GM23248 (cell line): ENCODE measurements around the gene SLC25A39. TPM values are rescaled to one million over a fixed set of nuclear protein-coding genes. Genes with fewer than 3 reads are reported as not detected.

Source experiments
- DNase-seq: peaks from one replicate; pipeline ENCODE4 v3.0.0-alpha.2; 2015
- H2AFZ ChIP-seq: fragments of 200-600 bp; sonication (generic); 2 replicates; pipeline ENCODE4 v1.6.1; 2016; ENCODE audit warnings: antibody characterized with exemption
- H3F3A ChIP-seq: fragments of 200-600 bp; sonication (generic); 2 replicates; pipeline ENCODE4 v1.6.1; 2016; ENCODE audit warnings: mild to moderate bottlenecking, antibody characterized with exemption, mixed run types; ENCODE audit not compliant: insufficient read depth
- H3K27ac ChIP-seq: fragments of 200-600 bp; sonication (generic); 2 replicates; pipeline ENCODE4 v1.5.1; 2016; ENCODE audit warnings: mild to moderate bottlenecking
- H3K27me3 ChIP-seq: fragments of 200-600 bp; sonication (generic); replicated peaks from 2 replicates; pipeline ENCODE4 v1.6.1; 2016; ENCODE audit warnings: mild to moderate bottlenecking; ENCODE audit not compliant: insufficient read depth
- H3K36me3 ChIP-seq: fragments of 200-600 bp; sonication (generic); 2 replicates; pipeline ENCODE4 v1.6.1; 2016; ENCODE audit warnings: low read depth, mild to moderate bottlenecking
- H3K4me1 ChIP-seq: fragments of 200-600 bp; sonication (generic); 2 replicates; pipeline ENCODE4 v1.6.1; 2016; ENCODE audit warnings: mild to moderate bottlenecking; ENCODE audit not compliant: insufficient read depth
- H3K4me2 ChIP-seq: fragments of 200-600 bp; sonication (generic); one replicate; pipeline ENCODE4 v1.6.1; 2016; ENCODE audit warnings: mild to moderate bottlenecking; ENCODE audit not compliant: unreplicated experiment
- H3K4me3 ChIP-seq: fragments of 200-600 bp; sonication (generic); 2 replicates; pipeline ENCODE4 v1.5.1; 2016; ENCODE audit warnings: mild to moderate bottlenecking
- H3K79me2 ChIP-seq: fragments of 200-600 bp; sonication (generic); 2 replicates; pipeline ENCODE4 v1.6.1; 2016; ENCODE audit warnings: mild to moderate bottlenecking; ENCODE audit not compliant: insufficient read depth
- H3K9ac ChIP-seq: fragments of 200-600 bp; sonication (generic); 2 replicates; pipeline ENCODE4 v1.6.1; 2016; ENCODE audit warnings: mild to moderate bottlenecking
- H3K9me2 ChIP-seq: fragments of 200-600 bp; sonication (generic); 2 replicates; pipeline ENCODE4 v1.6.1; 2016; ENCODE audit warnings: mixed run types, mild to moderate bottlenecking, moderate library complexity; ENCODE audit not compliant: insufficient read depth
- H3K9me3 ChIP-seq: fragments of 200-600 bp; sonication (generic); one replicate; pipeline ENCODE4 v1.6.1; 2017; ENCODE audit warnings: low read depth
- H4K20me1 ChIP-seq: fragments of 200-600 bp; sonication (generic); 2 replicates; pipeline ENCODE4 v1.6.0; 2016; ENCODE audit not compliant: insufficient read depth
- EZH2 ChIP-seq: fragments of 200-600 bp; sonication (generic); IDR thresholded peaks from 2 replicates; pipeline ENCODE4 v1.6.1; 2018; ENCODE audit warnings: antibody characterized with exemption, mild to moderate bottlenecking; ENCODE audit not compliant: insufficient read depth, poor library complexity, severe bottlenecking
- EZH2phosphoT487 ChIP-seq: fragments of 200-600 bp; sonication (generic); IDR thresholded peaks from 2 replicates; pipeline ENCODE4 v1.6.1; 2018; ENCODE audit warnings: antibody characterized with exemption, moderate library complexity, mild to moderate bottlenecking, low read depth; ENCODE audit not compliant: insufficient read depth
- WGBS, 2 experiments: methylation state at CpG; one replicate each; pipeline ENCODE4 v1.1.6; 2015 to 2017; ENCODE audit warnings: low lambda C conversion rate in 2 of 2, low coverage in 1 of 2; ENCODE audit errors: missing lambda C conversion rate in 2 of 2; 5-methylcytosine and 5-hydroxymethylcytosine counted together
- in situ Hi-C: fragments of 300-500 bp; cut with MboI; formaldehyde crosslinking; loops from 2 replicates; pipeline ENCODE4 v1.15.0; 2020
- polyA plus RNA-seq: library from polyadenylated mRNA; unstranded; fragments of >200 nt; fragmentation: Nextera tagmentation; extraction: Ambion mirVana; gene quantifications from 2 replicates; pipeline ENCODE4 v1.2.1, GENCODE V29; 2016
- small RNA-seq: library from RNA; depleted of rRNA; stranded (forward); fragments of <200 nt; gene quantifications from one replicate; pipeline ENCODE3, GENCODE V24; 2014; ENCODE audit warnings: low read depth, low replicate concordance
- total RNA-seq: library from RNA; depleted of rRNA; stranded (reverse); fragments of >200 nt; shearing (Covaris generic); gene quantifications from 2 replicates; pipeline ENCODE4 v1.2.3, GENCODE V29; 2014; rRNA removed

Gene SLC25A39
- total and polyA plus RNA-seq, 2 experiments from 2014 or later: 117 to 118 TPM

GRCh38 chr17:44277976-44278375 lies 46.6 kb downstream of the SLC25A39 start:
- in situ Hi-C loops: no loop called here
- peak; percentile 87 for DNase-seq

DNA sequence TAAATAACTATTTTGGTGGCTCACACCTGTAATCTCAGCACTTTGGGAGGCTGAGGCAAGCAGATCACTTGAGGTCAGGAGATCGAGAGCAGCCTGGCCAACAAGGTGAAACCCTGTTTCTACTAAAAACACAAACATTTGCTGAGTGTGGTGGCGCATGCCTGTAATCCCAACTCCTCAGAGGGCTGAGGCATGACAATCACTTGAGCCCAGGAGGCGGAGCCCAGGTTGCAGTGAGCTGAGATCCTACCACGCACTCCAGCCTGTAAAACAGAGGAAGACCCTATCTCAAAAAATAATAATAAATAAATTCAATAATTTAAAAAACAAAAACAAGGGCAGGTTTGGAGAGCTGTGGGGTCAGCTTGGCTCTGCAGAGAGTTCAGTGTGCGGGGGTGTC lies 51.0 kb downstream of the SLC25A39 start:
- in situ Hi-C loops: no loop called here
- H3K79me2 ChIP-seq: no peaks in the 10 kb centered on the region
- 0 out of 2 replicates have a peak, but pooled peaks cover 2% of the 10 kb centered on the region for H3F3A ChIP-seq
- no peak for DNase-seq
- H3K9ac ChIP-seq: no peak overlapping the region
- no peaks in the 10 kb centered on the region for H3K9me3 ChIP-seq
- no peaks in the 10 kb centered on the region for H4K20me1 ChIP-seq
- H3K27me3 ChIP-seq: no peaks in the 10 kb centered on the region
- no peak overlapping the region for H3K4me2 ChIP-seq
- no peak overlapping the region for H3K27ac ChIP-seq
- no peak overlapping the region for H2AFZ ChIP-seq
- no peak overlapping the region for H3K4me3 ChIP-seq
- H3K4me1 ChIP-seq: peaks cover 5% of the 10 kb centered on the region
- no peaks in the 10 kb centered on the region for H3K9me2 ChIP-seq
- WGBS, 2 experiments: 81 to 85% methylated on average over 5 of the region's 5 CpGs
- no peak for TF ChIP-seq EZH2phosphoT487
- no peak for TF ChIP-seq EZH2
- no peaks in the 10 kb centered on the region for H3K36me3 ChIP-seq

More at GRCh38 chr17:44277976-44278375, 46.6 kb downstream of the SLC25A39 start:
- TF ChIP-seq EZH2phosphoT487 (no peak), EZH2 (no peak)
- WGBS, 2 experiments: 32 to 38% methylated on average over 4 of the region's 4 CpGs
- Histone ChIP-seq H3K9me3 (no peaks in the 10 kb centered on the region), H3K27me3 (no peaks in the 10 kb centered on the region), H3K27ac (no peak overlapping the region), H3K4me3 (no peak overlapping the region), H3K9ac (no peak overlapping the region), H3K36me3 (no peaks in the 10 kb centered on the region), H3K79me2 (no peaks in the 10 kb centered on the region), H4K20me1 (no peaks in the 10 kb centered on the region), H3K4me2 (no peak overlapping the region), H3F3A (peaks cover 7% of the 10 kb centered on the region; the same call in 1 of the 2 replicates), H3K9me2 (no peaks in the 10 kb centered on the region), H3K4me1 (peaks cover 19% of the 10 kb centered on the region), H2AFZ (no peak overlapping the region)

DNA sequence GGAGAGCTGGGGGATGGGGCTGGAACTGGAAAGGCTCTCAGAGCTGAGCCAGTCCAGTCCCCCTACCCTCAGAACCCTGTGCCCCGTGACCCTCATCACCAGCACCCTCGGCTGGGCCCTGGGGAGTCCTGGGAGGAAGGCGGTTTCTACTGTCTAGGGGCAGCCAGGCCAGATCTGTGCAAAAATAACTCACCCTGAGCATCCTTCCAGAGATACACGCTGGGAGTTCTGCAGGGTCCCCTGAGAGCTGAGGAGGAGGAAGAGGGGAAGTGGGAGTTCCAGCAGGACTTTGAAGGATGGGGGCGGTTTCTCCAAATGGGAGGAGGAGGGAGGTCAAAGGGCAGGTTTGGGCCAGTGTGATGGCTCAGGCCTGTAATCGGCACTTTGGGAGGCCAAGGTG lies 51.7 kb downstream of the SLC25A39 start:
- H3K4me2 ChIP-seq: no peak overlapping the region
- WGBS, 2 experiments: 54 to 70% methylated on average over 6 of the region's 6 CpGs

DNA sequence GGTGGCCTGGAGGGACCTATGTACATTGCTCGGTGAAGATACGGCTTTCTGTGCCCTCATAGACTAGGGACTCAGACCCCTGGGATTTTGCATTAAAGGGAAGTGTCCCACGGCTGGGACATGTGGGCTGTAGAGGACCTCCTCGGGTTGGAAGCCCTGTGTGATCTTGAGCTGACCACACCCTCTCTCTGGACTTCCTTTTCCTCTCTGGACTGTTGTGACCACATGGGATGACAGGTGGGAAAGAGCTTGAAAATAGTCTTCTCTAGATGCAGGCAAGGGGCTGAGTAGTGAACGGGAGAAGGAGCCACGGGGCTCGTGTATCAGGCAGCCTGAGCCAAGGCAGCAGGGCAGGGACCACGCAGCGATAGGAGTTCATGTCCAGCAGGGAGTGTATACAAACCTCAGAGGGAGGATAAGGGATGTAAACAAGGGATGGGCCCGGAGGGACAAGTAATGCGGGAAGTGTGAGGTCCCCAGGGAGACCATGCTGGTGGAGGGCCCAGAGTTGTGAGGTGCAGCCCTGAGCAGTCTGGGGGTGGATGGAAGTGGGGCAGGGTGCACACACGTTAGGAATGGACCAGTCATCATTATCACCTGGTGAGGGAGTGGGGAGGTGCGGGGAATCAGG lies 52.2 kb downstream of the SLC25A39 start:
- Histone ChIP-seq H3K4me2 (no peak overlapping the region), H3K27ac (no peak overlapping the region), H2AFZ (no peak overlapping the region), H3K36me3 (no peaks in the 10 kb centered on the region), H3F3A (no peaks in the 10 kb centered on the region), H3K9ac (no peak overlapping the region), H3K79me2 (no peaks in the 10 kb centered on the region), H3K9me2 (no peaks in the 10 kb centered on the region), H3K4me3 (no peak overlapping the region), H3K9me3 (no peaks in the 10 kb centered on the region), H3K4me1 (no peaks in the 10 kb centered on the region), H4K20me1 (no peaks in the 10 kb centered on the region), H3K27me3 (no peaks in the 10 kb centered on the region)
- 49 to 52% methylated on average over 12 to 13 of the region's 13 CpGs for WGBS, 2 experiments
- no peak for TF ChIP-seq EZH2phosphoT487
- no peak for TF ChIP-seq EZH2
- in situ Hi-C loops: no loop called here
- DNase-seq: no peak

More for the DNA sequence above, 51.7 kb downstream of the SLC25A39 start:
- H3K9me3 ChIP-seq: no peaks in the 10 kb centered on the region
- H3K36me3 ChIP-seq: no peaks in the 10 kb centered on the region
- H3K27me3 ChIP-seq: no peaks in the 10 kb centered on the region
- no peaks in the 10 kb centered on the region for H4K20me1 ChIP-seq
- H3K9ac ChIP-seq: no peak overlapping the region
- in situ Hi-C loops: no loop called here
- no peak for DNase-seq
- H3K4me1 ChIP-seq: no peaks in the 10 kb centered on the region
- no peak for TF ChIP-seq EZH2phosphoT487
- no peak for TF ChIP-seq EZH2
- H3F3A ChIP-seq: no peaks in the 10 kb centered on the region
- no peaks in the 10 kb centered on the region for H3K9me2 ChIP-seq
- H3K79me2 ChIP-seq: no peaks in the 10 kb centered on the region
- no peak overlapping the region for H3K27ac ChIP-seq
- H3K4me3 ChIP-seq: no peak overlapping the region
- H2AFZ ChIP-seq: no peak overlapping the region

Small RNA genes within 50 kb of the gene (small RNA-seq; reads per million reads assigned to genes)
- gene RF00012 (not detected), gene RN7SL507P (not detected), gene RNU6-453P (not detected)

Other genes with a start within 250 kb of the SLC25A39 start
- 84.4 and 98.7 TPM in 2 replicates for gene HDAC5, start 201.2 kb downstream of the SLC25A39 start, total RNA-seq
- 28.5 and 32.2 TPM in 2 replicates for gene HDAC5, start 201.2 kb downstream of the SLC25A39 start, polyA plus RNA-seq
- 1.3 and 1.8 TPM in 2 replicates for gene HROB, start 182.9 kb downstream of the SLC25A39 start, total RNA-seq
- gene HROB, start 182.9 kb downstream of the SLC25A39 start, polyA plus RNA-seq: 3.5 and 3.6 TPM in 2 replicates
- gene ASB16, start 154.1 kb downstream of the SLC25A39 start, total RNA-seq: not detected in 2 replicates
- 0.22 and 0.25 TPM in 2 replicates for gene ASB16, start 154.1 kb downstream of the SLC25A39 start, polyA plus RNA-seq
- 41.6 and 42.6 TPM in 2 replicates for gene TMUB2, start 137.9 kb downstream of the SLC25A39 start, total RNA-seq
- 44.6 and 45.0 TPM in 2 replicates for gene TMUB2, start 137.9 kb downstream of the SLC25A39 start, polyA plus RNA-seq
- 48.2 and 60.4 TPM in 2 replicates for gene ATXN7L3, start 124.9 kb downstream of the SLC25A39 start, total RNA-seq
- 9.8 and 10.0 TPM in 2 replicates for gene ATXN7L3, start 124.9 kb downstream of the SLC25A39 start, polyA plus RNA-seq
- gene UBTF, start 105.1 kb downstream of the SLC25A39 start, total RNA-seq: 61.1 and 62.3 TPM in 2 replicates
- gene UBTF, start 105.1 kb downstream of the SLC25A39 start, polyA plus RNA-seq: 48.2 and 48.4 TPM in 2 replicates
- gene SLC4A1, start 56.7 kb downstream of the SLC25A39 start, total RNA-seq: not detected in 2 replicates
- gene SLC4A1, start 56.7 kb downstream of the SLC25A39 start, polyA plus RNA-seq: not detected in 2 replicates
- gene RUNDC3A, start 16.2 kb downstream of the SLC25A39 start, total RNA-seq: 0.11 TPM in 1 of 2 replicates, not detected in the other
- 0.24 TPM in 1 of 2 replicates, not detected in the other for gene RUNDC3A, start 16.2 kb downstream of the SLC25A39 start, polyA plus RNA-seq
- 326 and 410 TPM in 2 replicates for gene GRN, start 20.5 kb upstream of the SLC25A39 start, total RNA-seq
- gene GRN, start 20.5 kb upstream of the SLC25A39 start, polyA plus RNA-seq: 440 and 446 TPM in 2 replicates
- gene FAM171A2, start 39.0 kb upstream of the SLC25A39 start, total RNA-seq: 4.6 and 4.8 TPM in 2 replicates
- gene FAM171A2, start 39.0 kb upstream of the SLC25A39 start, polyA plus RNA-seq: 0.25 and 0.46 TPM in 2 replicates
- not detected in 2 replicates for gene ITGA2B, start 64.8 kb upstream of the SLC25A39 start, total RNA-seq
- gene ITGA2B, start 64.8 kb upstream of the SLC25A39 start, polyA plus RNA-seq: not detected in 2 replicates
- 18.0 and 24.7 TPM in 2 replicates for gene GPATCH8, start 178.6 kb upstream of the SLC25A39 start, total RNA-seq
- 28.4 and 29.4 TPM in 2 replicates for gene GPATCH8, start 178.6 kb upstream of the SLC25A39 start, polyA plus RNA-seq
- gene FZD2, start 232.7 kb upstream of the SLC25A39 start, total RNA-seq: 13.4 and 21.4 TPM in 2 replicates
- gene FZD2, start 232.7 kb upstream of the SLC25A39 start, polyA plus RNA-seq: 6.3 and 7.1 TPM in 2 replicates